BJ (cell line): ENCODE measurements around the gene NCOA1. TPM values are rescaled to one million over a fixed set of nuclear protein-coding genes. Genes with fewer than 3 reads are reported as not detected.

Experiments
- CTCF ChIA-PET: fragments of 350-600 bp; formaldehyde crosslinking; extraction: SDS; loops from one replicate; lab custom pipeline; 2021; ENCODE audit warnings: antibody characterized with exemption, inconsistent platforms; lab: Yijun Ruan, JAX
- POLR2A ChIA-PET: fragments of 300-600 bp; sonication (Branson Sonifier 250); formaldehyde crosslinking; extraction: SDS; loops from one replicate; lab custom pipeline; 2021; ENCODE audit warnings: antibody characterized with exemption; lab: Charles Lee
- DNase-seq: peaks from one replicate; pipeline ENCODE4 v3.0.0-alpha.2; 2011; ENCODE audit warnings: low read depth
- H3K27me3 ChIP-seq: 2 replicates; pipeline ENCODE4 v1.6.0; 2011; ENCODE audit warnings: low read length; ENCODE audit not compliant: control insufficient read depth, insufficient read depth
- H3K36me3 ChIP-seq: 2 replicates; pipeline ENCODE4 v1.5.1; 2011; ENCODE audit warnings: low read length; ENCODE audit not compliant: control insufficient read depth, insufficient read depth
- H3K4me3 ChIP-seq: 2 replicates; pipeline ENCODE4 v1.5.1; 2011; ENCODE audit warnings: low read depth, mild to moderate bottlenecking, control low read depth, low read length
- CTCF ChIP-seq: IDR thresholded peaks from 2 replicates; pipeline ENCODE4 v1.5.1; 2011; ENCODE audit warnings: low read depth, mild to moderate bottlenecking, control low read depth, inconsistent platforms, low read length, moderate library complexity; ENCODE audit not compliant: insufficient read depth
- polyA plus RNA-seq: library from polyadenylated mRNA; depleted of rRNA; stranded (reverse); fragments of >200 nt; gene quantifications from 2 replicates; pipeline ENCODE4 v1.2.3, GENCODE V29; 2011

The NCOA1 gene
- polyA plus RNA-seq, 1 experiment: 16.0 TPM

- TF ChIP-seq CTCF: no peak
- Histone ChIP-seq H3K27me3 (no peaks in the 10 kb centered on the region), H3K4me3 (no peak overlapping the region), H3K36me3 (no peaks in the 10 kb centered on the region)
- ChIA-PET POLR2A (no interaction called here), CTCF (interaction anchor here (0.9 kb wide), 1 partner anchor 201 kb away, joined by 3 read pairs; the partner anchor contains the start of gene NCOA1)
- DNase-seq: no peak
Measured at GRCh38 chr2:24691806-24692205, 200.8 kb downstream of the NCOA1 start.

GRCh38 chr2:24697792-24698191 lies 206.7 kb downstream of the NCOA1 start:
- DNase-seq: no peak
- ChIA-PET CTCF (no interaction called here), POLR2A (no interaction called here)
- Histone ChIP-seq H3K27me3 (no peaks in the 10 kb centered on the region), H3K4me3 (no peak overlapping the region), H3K36me3 (no peaks in the 10 kb centered on the region)
- TF ChIP-seq CTCF: no peak

- Histone ChIP-seq H3K4me3 (no peak overlapping the region), H3K27me3 (no peaks in the 10 kb centered on the region), H3K36me3 (peaks cover 1% of the 10 kb centered on the region; the same call in 1 of the 2 replicates)
- ChIA-PET CTCF (interaction anchor here (1.0 kb wide), 1 partner anchor 279 kb away, joined by 3 read pairs; no protein-coding TSS in a partner anchor), POLR2A (no interaction called here)
- peak; percentile 88 for DNase-seq
- no peak for TF ChIP-seq CTCF
Measured at GRCh38 chr2:24702800-24703199, 211.7 kb downstream of the NCOA1 start.

- TF ChIP-seq CTCF: no peak
- ChIA-PET POLR2A (no interaction called here), CTCF (interaction anchor here (1.3 kb wide), 1 partner anchor 16 kb away, joined by 3 read pairs; no protein-coding TSS in a partner anchor)
- no peak overlapping the region for H3K4me3 ChIP-seq
- peaks cover 1% of the 10 kb centered on the region; the same call in 1 of the 2 replicates for H3K36me3 ChIP-seq
- DNase-seq: no peak
- no peaks in the 10 kb centered on the region for H3K27me3 ChIP-seq
Measured at GRCh38 chr2:24704692-24705091, 213.6 kb downstream of the NCOA1 start.

- peaks cover 1% of the 10 kb centered on the region; the same call in 1 of the 2 replicates for H3K36me3 ChIP-seq
- H3K27me3 ChIP-seq: no peaks in the 10 kb centered on the region
- CTCF ChIA-PET: no interaction called here
- no peak overlapping the region for H3K4me3 ChIP-seq
- no peak for TF ChIP-seq CTCF
- POLR2A ChIA-PET: no interaction called here
- no peak for DNase-seq
Measured at GRCh38 chr2:24707143-24707542, 216.1 kb downstream of the NCOA1 start.
